Right forelimb (tissue), 1 donor: ENCODE results near the gene STARD3.
A peak's percentile ranks its signal among the peaks of the same experiment; 100 is the strongest.

ENCODE experiments used
- DNase-seq: peaks from one replicate; pipeline ENCODE4 v3.0.0-alpha.2; 2018

Gene STARD3

GRCh38 chr17:39604911-39605491 lies 31.9 kb upstream of the STARD3 start:
- DNase-seq = no peak

- DNase-seq = no peak
These were observed 31.2 kb upstream of the STARD3 start for GRCh38 chr17:39605492-39606433.

DNA sequence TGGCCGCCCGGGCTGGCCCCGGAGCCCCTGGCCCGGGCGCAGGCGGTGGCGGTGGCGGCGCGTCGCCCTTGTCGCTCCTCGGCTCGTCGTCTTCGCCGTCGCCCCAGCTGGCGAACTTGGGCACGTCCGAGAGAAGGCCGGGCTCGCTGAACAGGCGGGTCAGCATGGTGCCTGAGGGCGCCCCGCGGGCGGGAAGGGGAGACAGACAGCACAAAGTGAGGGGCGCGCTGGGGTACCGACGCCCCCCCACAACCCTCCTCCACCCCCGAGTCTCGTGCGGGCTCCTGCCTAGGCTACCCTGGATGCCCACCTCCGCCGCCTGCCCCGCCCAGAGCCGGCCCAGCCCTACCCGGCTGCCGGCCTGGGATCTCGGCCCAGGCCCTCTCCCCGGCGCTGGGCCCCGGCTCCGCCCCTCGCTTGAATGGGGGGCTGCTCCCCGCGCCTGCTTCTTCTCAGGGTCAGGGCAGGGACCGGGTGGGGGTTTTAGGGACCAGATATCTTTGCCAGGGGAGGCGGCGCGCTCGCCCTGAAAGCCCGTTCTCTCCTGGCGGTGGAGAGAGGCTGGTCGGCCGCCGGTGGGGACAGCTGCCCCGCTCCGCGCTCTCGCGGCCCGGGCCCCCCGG lies 30.4 kb upstream of the STARD3 start:
- DNase-seq = no peak

GRCh38 chr17:39607057-39607850 lies 29.7 kb upstream of the STARD3 start:
- DNase-seq = no peak

DNA sequence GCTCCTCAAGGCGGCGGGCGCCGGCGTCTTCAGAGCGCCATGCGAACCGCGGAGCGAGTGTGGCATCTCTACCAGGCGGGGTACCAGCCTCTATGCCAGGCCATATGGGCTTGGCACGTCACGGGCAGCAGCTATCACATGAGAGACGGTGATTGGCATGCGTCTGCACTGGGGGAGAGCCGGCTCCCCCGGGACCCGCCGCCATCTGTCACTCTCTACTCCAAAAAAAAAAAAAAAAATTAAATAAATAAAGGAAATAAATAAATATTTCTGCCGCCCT lies 29.2 kb upstream of the STARD3 start, which contains the start of gene NEUROD2:
Gene NEUROD2 (minus strand): TSS at position 70 of the 280 bp plus-strand sequence. CDS start 1,321 bp downstream, outside the sequence.
- no peak for DNase-seq

DNA sequence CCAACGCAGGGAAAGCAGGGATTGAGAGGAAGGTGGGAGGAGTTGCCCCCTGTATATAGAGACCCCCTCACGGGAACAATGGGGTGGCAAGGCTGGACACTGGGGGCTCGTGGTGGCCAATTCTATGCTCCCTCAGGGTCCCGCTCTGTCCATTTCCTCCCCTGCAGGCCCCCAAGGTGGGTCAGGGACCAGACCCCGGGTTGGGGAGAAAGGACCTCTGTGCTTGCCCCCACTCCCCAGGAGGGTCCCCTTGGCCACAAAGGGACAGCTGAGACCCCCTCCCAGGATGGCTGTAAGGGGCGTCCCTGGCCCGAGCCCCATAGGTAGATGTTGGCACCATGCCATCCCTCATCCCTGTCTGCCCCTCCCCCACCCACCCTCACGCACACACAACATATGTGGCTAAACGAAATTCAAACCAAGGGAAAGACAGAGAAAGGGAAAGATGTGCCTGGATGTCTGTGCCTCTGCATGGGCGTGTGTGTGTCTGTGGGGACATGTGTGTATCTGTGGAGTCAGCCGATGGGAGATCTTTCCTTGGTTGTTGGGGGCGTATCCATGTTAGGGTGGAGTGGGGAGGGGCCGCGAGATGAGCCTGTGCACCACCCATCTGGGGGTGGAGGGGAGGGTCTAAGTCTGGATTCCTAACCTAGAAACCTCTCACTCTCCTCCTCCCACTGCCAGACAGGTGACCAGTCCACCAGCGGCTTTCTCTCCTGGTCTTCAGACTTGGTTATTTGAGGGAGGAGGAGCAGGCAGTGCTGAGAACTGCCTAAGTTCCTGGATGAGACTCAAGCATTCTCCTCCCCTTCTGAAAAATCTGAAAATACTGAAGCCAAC lies 28.6 kb upstream of the STARD3 start:
- DNase-seq = no peak

DNA sequence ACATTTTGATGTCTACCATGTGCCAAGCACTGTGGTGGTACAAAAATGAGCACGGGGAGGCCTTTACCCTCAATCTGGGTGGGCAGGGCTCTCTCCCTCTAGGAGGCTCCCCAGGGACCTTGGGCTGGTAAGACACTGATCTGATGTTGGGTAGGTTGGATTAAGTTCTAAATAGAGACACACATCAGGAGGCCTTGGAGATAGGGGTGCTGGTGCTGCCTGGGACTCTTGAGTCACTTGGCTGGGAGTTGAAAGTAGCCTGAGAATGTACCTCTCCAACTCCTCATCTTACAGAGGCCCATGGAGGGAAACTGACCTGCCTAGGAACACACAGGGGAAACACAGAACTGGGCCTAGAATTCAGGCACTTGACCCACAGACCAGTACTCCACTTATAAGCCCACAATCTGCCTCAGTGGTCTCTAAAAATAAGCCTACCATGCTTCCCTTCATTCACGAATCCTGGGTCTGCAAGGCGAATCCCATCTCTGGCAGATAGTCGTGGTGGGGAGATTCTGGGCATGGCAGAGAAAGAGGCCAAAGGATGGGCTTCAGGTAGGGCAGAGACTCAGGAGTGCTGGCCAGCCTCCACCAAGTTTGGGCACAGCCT lies 27.4 kb upstream of the STARD3 start:
- no peak for DNase-seq

DNA sequence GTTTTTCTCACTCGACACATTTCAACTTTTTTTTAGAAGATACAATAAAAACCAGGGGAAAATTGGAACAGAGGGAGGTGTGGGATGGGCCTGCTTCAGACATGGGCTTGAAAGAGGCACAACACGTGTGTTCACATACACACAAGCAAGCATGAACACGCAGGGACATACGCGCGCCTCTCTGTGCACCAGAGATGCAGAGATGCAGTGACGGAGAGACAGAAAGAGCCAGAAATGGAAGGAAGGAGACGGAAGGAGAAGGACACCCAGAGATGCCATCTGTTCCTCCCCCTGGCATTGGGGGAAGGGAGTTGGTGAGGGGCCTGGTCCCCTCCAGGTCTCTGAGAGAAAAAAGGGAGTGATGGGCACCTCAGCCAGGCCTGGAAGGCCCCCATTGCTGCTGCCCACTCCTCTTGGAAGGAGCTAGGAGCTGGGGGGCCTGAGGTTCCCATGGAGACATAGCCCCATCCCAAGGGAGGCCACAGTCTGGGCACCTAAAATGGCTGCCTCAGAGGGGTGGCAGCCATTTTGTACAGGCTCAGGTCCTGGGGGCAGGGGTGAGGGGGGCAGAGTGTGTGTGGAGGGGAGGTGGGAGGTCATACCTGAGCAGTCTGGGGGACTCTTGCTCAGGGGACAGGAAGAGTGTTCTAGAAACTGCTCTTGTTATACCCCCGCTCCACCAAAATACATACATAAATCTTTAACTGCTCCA lies 25.4 kb upstream of the STARD3 start:
- DNase-seq = no peak

- no peak for DNase-seq
These were observed 24.6 kb upstream of the STARD3 start for GRCh38 chr17:39612291-39612894.

GRCh38 chr17:39612935-39613464 lies 23.9 kb upstream of the STARD3 start:
- no peak for DNase-seq

- DNase-seq = no peak
These were observed 22.3 kb upstream of the STARD3 start for GRCh38 chr17:39614545-39615157.

- DNase-seq = no peak
These were observed 21.5 kb upstream of the STARD3 start for GRCh38 chr17:39615434-39615833.

DNA sequence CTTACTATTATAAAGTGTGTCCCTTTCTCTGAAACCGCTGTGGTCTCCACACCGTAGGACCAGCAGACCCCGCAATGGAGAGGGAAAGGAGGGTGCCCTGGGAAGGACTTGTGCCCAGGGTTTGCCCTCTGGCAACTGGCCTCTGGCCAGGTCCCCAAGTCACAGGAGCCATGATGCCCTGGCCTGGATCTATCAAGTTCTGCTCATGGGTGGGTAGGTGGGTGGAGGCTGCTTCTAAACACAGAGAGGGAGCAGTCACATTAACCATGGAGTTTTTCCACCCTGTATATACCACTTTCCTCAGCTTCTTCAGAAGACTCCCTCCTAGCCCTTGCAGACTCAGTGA lies 19.9 kb upstream of the STARD3 start:
- DNase-seq = no peak

GRCh38 chr17:39617446-39618245 lies 19.3 kb upstream of the STARD3 start:
- DNase-seq = peak; percentile 75

DNA sequence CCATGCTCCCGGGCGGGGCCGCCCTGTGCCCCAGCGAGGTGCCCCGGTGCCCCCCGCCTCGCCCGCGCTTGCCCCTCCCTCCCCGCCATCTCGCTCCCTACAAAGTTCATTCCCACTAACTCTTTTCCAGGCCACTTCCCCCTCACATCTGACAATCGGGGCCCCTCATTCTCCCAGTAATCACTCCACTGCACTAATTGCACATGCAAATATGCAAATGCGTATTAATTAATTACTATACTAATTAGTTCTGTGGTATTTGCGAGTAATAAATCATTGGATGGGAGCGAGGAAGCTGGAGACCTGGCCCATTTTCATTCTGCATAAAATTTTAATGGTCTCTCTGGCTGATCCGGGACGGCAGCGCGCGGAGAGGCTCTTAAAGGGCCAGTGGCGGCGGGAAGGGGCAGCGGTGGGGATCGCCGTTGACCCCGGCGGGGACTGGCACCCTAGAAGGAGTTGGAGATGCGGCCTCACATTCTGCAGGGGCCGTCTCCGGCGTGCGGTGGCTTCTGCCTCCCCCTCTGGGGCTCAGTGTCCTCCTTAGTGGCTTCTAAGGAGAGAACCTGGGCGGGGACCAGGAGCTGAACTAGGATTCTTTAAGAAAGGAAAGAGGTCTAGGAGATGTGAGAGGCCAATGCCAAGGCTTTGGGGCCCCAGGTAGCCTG lies 18.6 kb upstream of the STARD3 start:
- DNase-seq = no peak

DNA sequence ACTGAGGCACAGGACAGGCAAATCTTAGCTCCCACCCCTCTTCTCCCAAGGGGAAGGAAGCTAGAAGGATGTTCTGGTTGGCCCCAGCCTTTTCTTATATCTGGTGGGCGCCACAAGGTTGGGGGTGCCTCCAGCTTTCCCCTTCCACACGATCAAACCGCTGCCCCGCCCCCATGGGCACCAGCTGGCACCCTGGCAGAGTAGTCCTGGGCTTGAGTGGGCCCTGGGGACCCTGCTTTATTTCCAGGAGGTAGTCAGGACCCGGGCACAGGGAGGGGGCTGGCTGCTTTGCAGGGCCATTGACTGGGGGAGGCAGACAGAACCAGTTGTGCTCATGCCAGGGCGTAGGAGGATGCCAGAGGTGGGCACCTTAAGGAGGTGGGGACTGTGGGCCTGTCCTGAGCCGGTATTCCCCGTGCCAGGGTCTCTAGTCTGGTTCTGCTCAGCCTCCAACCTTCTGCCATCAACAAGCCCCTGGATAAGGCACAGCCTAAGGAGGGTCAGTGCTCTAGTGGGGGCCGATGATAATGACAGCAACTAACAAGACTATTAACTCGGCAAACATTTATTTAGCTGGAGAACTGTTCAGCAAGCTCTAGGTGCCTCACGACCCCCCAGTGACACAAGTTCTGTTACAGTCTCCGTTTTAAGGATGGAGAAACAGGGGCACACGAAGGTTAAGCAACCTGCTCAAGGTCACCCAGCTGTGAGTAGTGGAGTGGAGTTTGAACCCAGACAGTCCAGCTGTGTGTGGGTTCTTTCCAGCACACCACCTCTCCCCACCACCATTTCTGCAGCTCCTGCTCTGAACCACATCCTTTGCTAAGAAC lies 17.8 kb upstream of the STARD3 start:
- no peak for DNase-seq

- DNase-seq = no peak
These were observed 17.2 kb upstream of the STARD3 start for GRCh38 chr17:39619786-39620101.
